DMS53 (cell line): Measurements from ENCODE around the gene SPATA3.
"Not testable (repeated sequence)": the region's sequence is repeated elsewhere in the genome, so short reads cannot be mapped to it uniquely, and the experiment has no call there.

ENCODE experiments used
- DNase-seq: peaks from one replicate; lab custom pipeline; 2025; lab: John Stamatoyannopoulos, UW

The SPATA3 gene

DNA sequence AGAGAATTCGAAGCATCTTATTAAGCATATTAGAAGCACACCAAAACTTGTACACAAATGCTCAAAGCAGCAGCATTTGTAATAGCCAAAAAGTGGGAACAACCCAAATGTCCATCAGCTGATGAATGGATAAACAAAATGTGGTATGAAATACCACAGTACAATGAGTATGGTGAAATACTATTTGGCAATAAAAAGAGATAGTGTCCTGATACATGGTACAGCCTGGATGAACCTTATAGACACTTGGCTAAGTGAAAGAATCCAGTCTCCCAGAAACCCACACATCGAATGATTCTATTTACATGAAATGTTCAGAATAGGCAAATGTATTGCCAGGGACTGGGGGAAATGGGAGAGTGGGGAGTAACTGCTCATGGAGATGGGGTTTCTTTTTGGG lies 3.0 kb downstream of the SPATA3 start:
- no peak for DNase-seq

DNA sequence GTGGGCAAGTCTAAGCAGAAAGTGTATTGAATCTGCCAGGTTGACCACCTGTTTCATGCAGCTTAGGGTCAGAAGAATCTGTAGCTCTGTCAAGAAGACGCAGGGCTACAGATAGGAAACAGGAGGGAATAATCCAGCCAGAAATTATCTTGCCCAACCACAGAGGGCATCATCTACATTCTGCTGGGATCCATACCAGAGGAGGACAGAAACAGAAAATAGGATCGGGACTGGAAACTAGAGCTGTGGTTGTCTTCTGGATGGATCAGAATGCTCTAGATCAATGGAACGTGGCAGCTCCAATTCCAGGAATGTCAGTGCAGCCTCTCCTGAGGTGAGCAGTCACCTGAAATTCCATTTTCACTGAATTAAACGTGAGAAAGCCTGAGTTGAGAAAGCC lies 3.6 kb downstream of the SPATA3 start:
- DNase-seq = no peak

DNA sequence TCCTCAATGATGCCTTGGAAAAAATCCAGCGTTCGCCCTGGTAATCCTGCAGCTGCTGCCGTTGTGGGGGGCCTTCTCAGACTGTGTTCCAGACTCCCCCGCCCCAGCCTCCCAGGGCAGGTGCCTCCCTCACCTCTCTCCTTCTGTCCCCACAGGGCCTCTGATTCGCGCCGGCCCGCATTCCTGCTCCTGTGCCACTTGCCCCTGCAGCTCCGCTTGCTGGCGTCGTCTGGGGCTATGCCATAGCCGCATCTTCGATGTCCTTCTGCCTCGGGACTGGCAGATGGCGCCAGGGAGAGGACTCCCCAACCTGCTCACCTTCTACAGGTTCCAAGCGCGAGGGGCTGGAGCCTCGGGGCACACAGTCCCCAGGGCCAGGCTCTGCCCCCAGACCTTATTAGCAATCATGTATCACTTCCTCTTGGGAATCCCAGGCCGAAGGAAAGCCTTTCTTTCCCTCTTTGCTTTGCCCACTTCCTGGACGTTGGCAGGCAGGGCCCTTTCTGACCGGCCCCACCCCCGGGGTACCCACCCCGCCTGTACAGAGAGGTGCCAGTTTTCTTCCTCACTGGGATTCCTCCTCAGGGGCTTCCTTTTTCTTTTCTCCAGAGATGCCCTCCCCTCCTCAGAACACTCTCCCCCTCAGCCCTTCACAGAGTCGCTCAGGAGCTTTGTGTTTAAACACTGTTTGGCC lies 4.4 kb downstream of the SPATA3 start:
- DNase-seq = peak; percentile 73

DNA sequence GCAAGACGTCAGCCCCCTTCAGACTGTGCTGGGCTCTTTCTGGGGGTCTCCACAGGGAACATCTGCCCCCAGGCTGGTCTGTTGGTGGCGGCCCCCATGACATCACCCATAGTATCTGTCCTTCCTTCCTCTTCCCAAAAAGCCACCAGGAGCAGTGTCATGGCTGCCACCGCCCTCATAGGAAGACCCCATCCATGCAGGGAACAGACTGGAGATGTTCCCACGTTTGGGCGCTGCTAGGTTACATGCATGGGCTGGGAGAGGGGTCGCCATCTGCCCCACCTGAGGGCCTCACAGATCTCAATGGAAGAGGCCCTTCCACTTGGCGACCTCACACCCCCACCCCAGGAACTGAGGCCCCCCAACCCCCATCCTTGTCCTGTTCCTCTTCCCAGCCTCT lies 5.1 kb downstream of the SPATA3 start:
- DNase-seq = no peak

DNA sequence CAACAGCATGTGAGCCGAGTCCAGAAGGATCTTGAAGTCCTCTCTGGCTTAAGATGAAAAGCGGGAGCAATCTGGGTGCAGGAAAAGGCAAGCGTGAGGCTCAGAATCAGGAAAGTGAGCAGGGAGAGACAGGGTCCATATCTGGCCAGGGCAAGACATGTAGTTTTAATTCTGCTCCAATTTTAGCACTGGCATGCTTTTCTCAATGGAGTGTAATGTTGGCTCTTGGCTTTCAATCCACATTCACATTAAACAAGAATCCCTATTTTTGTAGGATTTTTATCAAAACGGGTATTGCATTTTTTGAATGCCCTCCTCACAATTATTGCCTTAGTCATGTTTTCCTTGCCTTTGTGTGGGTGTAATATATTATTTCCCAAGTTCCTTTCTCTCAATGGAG lies 6.0 kb downstream of the SPATA3 start:
- no peak for DNase-seq

DNA sequence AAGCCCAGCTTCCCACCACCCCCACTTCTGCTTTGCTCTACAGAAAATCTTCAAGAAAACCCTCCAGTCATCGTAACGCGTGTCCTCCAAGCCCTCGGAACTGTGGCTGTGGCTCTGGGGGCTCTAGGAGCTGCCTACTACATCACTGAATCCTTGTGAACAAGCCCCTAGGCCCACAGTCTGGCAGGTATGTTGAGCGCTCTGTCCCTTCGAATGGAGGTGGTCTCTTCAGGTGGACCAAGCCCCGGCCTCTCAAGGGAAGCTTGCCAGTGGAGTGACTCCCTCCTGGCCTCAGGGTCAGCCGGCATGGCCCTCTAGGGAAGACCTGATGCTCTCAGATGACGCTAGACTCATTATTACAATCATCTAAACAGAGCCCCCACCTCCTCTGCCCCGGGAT lies 6.7 kb downstream of the SPATA3 start:
- no peak for DNase-seq

DNA sequence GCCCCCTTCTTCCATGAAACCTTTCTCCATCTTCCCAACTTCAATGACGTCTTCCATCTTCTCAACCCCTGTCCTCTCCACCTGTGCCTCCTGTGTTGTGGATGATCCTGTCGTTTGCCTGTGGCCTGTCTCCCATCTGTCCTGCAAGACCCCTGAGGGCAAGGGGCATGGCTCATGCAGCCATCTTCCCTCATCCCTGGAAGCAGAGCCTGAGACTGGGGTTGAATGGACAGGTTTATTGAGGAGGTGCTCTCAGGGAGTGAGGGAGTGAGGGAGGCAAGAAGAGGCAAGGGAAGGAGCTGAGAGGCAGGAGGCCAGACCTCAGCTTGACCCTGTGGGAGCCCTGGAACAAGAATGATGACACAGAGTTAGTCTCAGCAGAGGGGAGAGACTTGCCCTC lies 7.3 kb downstream of the SPATA3 start:
- no peak for DNase-seq

DNA sequence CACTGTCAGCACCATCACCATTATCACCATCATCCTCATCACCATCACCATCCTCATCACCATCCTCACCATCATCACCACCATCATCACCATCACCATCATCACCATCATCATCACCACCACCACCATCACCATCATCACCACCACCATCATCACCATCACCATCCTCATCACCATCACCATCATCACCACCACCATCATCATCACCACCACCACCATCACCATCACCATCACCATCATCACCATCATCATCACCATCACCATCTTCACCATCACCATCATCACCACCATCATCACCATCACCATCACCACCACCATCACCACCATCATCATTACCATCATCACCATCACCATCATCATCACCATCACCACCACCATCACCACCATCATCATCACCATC lies 9.0 kb downstream of the SPATA3 start:
- not testable (repeated sequence) for DNase-seq

DNA sequence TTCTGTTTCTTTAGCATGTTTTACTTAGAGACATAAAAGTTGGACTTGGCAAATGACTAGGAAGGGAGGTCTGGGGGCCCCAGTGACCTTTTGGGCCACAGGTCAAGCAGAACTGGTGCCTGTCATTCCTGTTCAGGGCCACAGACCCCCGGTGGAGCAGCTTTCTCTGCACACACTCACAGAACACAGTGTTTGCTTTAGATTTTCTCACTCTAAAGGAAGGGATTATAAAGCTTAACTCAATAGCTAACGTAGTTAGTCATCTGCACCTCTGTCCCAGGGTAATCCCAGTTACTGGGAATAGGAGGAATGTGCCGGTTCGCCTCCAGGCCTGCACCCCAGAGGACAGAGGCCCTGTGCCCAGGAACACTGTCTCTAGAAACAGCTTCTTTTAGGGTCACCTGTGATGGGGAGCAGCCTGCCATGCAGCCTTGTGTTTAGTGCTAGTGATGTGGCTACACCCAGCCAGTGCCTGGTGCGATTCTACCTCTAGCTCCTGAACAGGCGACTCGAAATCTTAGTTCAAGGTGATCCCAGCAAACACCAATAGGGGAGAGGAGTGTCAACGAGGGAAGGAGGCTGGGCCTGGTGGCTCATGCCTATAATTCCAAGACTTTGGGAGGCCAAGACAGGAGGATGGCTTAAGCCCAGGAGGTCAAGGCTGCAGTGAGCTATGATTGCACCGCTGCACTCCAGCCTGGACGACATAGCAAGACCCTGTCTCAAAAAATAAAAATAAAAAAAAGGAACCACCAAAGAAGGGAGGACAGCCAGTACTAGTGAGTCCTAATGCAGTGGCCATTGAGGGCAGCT lies 11.6 kb downstream of the SPATA3 start:
- DNase-seq = peak; percentile 75

DNA sequence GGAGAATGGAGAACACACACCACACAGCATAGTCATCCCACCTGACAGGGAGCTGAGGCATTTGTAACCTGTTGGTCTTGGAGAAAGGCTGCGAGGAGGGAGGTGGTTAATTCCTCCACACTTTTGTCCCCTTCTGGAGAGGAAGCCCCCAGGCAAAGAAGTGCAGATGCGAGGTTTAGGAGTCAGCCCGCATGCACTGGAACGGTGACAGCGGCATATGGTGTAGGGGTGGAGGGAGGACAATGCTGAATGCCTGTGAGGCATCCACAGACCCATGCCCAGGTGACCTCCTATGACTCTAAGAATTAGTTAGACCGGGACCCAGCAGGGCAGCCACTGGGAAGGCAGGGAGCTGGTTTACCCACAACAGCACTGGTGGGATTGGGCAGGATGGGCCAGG lies 12.2 kb downstream of the SPATA3 start:
- DNase-seq = no peak

DNA sequence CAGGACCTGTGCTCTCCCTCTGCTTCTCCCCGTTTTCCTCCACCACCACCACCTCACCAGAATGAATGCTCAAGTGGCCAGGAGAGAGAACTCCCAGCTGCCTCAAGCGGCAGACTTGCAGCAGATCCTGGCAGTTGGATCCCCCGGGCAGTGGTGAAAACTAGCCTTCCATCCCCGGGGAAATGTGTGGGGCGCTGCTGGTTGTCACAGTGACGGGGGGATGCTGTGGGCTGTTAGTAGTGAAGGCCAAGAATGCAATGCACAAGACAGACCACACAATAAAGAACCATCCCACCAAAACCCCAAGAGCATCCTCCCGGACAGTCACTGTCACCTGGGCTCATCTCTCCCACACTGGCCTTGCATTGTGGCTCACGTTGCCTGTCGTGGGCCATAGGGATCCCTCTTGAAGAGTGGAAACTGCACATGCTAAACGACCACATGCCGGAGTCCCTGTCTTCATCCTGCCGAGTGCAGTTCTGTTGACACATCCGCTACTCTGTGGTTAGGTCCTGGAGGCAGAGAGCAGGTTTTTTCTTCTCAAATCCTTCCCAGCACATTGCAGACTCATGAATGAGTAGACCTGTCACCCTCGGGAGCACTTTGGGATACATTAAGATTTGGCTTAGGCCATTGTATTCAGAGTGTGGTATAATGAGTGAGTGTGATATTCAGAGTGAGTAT lies 13.5 kb downstream of the SPATA3 start:
- DNase-seq = no peak

DNA sequence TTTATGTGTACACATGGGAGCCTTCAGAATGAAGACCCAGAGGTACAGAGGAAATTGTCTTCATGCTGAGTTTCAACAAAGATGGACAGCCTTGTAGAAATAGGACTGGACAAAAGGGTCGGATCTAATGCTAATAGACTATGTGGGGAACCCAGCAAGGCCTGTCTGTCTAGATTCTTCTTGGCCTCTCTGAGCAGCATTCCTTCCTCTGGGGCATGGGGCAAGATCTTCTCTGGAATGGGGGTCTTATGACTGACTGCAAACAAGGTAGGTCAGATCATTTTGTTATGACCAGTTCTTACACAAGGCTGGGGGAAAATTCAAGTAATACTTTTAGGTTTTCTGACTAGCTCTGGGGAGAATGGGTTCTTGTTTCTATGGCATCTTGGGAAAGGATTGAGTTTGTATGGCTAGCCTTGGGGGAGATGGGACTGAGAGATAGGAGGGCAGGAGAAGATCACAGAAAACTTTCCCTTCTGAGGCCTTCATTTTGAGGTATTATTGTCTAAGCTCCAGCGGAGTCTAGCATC lies 14.3 kb downstream of the SPATA3 start:
- no peak for DNase-seq

DNA sequence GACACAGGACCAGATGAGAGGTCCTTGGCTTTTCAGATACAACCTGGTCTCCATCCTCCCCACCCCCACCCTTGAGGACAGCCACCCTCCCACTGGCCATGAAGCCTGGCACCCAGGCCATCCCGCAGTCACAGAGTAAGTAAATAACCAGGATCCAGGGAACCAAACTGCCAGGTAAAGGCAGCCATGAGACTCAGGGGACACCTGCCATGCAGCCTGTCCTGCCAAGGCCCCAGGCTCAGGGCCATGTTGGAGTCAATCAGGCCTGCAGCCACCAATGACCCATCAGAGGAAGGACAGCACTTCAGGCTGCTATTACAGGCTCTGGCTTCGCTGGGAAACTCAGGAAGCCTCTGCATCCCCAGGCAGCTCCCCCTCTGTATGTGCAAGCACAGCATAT lies 15.6 kb downstream of the SPATA3 start:
- DNase-seq = no peak

DNA sequence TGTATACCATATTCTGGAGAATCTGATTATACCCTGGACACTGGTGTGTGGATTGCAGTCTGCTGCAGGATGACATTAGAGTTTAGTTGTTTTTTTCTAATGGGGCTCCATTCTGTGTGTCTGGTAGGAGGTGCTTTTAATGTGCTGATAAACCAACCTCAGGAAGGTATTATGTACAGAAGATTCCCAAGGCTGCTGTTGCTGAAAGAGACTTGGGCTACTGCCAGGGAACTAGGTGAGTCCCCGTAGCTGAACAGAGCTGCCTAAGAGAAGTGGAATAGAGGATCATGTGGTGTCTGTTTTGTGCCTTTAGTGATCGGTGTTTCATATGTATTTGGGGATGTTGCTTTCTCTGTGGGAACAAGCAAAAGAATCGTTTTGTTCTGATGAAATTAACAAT lies 16.5 kb downstream of the SPATA3 start:
- no peak for DNase-seq

DNA sequence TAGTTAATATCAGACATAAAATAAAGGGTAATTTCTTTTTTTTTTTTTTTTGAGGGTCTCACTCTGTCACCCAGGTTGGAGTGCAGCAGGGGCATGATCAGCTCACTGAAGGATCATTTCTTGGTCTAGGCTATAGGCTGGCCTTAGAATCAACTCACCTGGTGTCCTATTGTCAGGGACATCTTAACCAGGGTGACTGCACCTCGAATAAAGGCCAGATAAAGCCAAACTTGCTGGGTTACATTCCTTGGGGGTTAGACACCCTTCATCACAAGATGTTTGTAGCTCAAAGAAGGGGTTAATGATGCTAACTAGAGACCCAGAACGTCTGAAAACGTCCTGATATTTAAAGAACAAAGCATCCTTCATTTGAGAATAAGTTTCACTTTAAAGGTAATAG lies 17.9 kb downstream of the SPATA3 start:
- DNase-seq = no peak

DNA sequence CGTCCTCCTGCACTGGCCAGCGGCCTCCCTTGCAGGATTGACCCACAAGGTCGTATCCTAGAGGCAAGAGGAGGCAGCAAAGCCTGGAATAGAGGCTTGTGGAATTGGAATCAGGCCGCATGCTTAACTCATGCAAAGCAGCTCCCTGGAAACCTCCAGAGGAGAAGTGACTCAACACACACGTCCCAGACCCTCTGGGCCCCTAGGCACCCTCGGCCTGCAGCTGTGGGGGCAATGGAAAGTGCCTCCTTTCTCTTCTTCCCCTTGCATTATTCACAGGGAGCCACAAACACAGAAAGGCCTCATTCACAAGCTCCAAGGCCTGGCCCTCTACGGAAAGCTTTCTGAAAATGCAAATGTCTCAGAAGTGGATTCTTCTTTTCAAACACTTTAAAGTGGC lies 19.6 kb downstream of the SPATA3 start:
- no peak for DNase-seq

DNA sequence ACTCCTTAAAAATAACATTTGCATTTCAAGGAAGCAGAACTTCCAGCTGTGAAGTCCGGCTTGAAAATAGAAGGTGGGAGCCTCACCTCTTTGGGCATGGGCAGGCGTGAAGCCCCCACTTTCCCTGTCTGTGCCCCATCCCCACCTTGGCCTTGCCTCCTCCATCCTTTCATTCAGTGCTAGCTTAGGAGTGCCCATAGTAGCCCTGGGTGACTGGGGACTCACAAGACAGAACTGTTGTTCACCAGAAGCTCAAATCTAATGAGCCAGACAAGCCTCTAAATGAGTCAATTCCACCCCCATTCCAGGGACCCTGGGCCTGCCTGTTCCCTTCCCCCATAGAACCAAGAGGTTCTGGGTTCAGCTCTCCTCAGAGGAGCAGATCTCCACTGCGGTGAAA lies 20.0 kb downstream of the SPATA3 start:
- no peak for DNase-seq

DNA sequence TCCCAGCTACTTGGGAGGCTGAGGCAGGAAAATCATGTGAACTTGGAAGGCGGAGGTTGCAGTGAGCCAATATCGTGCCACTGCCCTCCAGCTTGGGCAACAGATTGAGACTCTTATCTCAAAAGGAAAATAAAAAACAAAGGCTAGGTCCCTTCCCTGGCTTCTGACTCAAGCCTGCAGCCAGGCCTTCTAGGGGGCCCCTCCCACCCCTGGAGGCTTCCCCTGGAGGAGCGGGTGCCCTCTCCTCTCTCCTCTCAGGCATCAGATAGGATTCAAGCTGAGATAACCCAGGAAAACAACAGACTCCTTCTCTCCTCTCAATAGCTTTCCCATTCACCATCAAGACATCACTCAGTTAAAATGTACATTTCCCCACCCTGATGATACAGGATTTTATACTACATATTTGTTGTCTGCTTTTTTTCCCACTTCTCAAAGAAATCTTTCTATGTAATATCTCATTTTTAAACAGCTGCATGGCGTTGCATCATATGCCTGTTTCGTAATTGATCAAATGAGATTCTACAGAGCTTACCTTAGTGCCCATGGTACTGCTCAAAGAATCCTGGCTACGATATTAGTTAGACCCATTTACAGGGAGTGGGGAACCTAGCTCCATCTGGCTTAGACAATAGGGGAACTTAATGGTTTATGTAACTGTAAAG lies 20.8 kb downstream of the SPATA3 start:
- no peak for DNase-seq

DNA sequence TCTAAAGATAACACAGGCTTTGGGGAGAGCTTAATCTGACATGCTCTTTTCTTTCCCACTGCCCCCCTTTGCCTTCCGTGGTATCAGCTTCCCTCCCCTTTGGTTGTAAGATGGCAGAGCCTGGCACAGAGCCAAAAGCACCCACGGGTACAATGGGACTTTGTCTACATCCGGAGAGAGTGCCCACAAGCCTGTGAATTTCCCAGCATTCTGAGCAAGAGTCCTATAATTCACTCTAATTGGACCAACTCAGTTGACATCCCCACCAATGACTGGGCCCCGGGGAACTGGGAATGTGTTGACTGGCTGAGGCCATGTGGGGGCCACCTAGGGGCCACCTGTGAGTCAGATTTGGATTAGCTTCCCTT lies 21.3 kb downstream of the SPATA3 start:
- no peak for DNase-seq

DNA sequence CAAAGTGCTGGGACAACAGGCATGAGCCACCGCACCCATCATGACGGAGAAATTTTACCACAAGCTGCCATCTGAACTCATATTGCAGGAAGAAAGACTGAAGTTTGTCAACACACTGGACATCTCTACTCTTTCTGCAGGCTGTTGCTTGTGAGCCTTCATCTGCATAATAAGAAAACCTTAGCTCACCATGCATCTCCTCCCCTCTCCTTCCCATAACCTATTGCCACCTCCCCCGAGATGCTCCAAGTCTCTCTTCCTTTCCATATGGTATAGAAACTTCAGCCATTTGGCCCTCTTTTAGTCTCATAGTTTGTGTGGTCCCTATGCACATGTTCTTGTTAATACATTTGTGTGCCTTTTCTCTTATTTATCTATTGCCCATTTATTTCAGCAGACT lies 22.3 kb downstream of the SPATA3 start:
- DNase-seq = no peak

DNA sequence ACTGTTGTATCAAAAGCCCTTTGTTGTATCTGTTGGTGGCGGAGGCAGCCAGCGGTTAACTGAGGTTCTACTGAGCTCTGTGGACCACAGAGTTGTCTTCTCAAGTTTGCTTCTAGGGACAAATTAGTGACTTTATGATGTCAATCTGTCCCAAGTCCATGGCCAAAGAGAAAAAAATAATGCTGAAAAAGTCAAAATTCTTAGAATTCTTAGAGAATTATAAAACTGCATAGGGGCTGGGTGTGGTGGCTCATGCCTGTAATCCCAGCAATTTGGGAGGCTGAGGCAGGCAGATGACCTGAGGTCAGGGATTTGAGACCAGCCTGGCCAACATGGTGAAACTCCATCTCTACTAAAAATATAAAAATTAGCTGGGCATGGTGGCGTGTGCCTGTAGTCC lies 29.1 kb downstream of the SPATA3 start:
- DNase-seq = not testable (repeated sequence)

DNA sequence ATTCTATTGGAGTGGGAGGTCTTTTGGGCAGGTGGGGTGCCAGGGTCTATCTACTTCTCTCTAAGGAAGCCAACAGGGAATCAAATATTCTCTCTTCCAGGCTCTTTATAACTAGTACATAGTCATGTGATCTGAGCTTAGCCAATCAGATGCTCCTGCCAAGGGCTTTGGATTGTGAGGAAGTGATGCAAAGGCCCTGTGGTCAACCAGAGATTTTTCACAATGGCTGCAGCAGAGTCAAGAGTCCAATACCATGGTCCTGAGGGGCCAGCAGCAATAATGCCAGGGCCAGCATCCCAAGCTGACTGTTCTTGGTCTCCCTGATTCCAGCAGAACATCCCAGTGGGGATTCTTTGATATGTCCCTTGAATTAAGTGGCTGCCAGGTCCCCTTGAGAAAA lies 33.0 kb downstream of the SPATA3 start:
- no peak for DNase-seq
